NCI-H345 treated with DMSO at 0.1 percent for 48 hours (cell line): Measurements from ENCODE around the gene TGM3.

Experiments used
- DNase-seq: peaks from one replicate; lab custom pipeline; 2025; ENCODE audit not compliant: unreplicated experiment; lab: John Stamatoyannopoulos, UW

TGM3 gene

DNA sequence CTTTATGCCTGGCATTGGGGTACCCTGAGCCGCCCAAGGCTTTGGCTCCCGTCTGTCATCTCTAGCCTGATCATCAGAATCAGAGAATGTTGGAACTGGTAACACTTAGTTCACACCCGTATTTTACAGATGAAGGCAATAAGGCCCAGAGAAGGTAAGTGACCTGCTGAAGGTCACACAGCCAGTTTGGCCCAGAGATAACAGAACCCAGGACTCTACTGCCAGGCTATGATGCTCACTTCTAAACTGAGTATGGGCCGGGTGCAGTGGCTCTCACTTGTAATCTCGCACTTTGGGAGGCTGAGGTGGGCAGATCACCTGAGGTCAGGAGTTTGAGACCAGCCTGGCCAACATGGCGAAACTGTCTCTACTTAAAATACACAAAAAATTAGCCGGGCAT, 83.1 kb downstream of the TGM3 start:
- no peak for DNase-seq

DNA sequence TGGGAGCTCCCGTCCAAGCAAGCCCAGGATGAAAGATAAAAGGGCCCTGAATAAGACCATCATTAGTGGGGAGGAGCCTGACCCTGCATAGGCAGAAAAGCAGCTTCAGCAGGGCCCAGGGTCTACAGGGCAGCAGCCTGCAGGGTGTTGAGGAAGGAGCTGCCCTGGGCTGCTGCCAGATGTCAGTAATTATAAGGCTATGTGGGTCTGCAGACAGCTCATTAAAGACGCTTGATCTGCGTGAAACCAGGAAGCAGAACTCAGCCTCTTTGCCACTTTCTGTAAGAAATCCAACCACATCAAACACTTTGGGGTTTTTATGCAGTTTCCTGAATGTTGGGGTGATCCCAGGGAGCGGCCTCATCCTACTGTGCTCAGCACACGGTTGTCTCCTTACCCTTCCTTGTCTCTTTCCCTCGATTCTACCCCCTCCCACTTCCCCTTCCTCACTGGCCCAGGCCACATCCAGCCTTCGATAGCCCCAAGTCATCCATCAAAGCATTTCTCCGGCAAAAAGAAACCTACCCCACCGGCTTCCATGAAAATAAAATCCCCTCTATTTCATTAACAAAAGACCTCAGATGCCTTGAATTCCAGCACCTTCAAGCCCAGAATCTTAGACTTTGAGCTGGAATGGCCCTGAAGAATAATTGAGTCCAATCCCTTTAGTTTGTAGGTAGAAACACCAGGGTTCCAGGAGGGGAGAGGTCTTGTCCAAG, 83.9 kb downstream of the TGM3 start:
- DNase-seq, result no peak

DNA sequence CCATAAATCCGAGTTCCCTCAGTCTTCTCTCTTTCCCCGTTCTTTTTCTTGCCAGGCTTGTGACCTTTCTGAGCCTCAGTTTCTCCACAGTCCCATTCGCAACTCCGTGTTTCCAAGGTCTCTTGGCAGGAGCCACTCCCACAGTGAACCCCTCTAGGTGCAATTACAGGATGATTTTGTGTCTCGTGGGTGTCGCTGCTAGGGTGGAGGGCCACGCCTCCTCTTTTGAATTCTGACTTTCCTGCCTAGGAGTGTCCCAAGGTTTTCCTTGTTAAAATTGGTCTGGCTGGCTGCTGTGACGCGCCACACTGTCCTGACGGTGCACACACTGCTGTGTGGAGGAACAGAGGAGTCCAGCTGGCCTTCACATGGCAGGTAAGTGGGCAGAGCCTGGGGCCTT, 84.8 kb downstream of the TGM3 start, which contains the start of gene TGM6:
Gene TGM6, plus strand, starts transcription at position 301 of the 400 bp plus-strand sequence. Its CDS starts 68 bp downstream, at position 369.
- DNase-seq, result no peak

DNA sequence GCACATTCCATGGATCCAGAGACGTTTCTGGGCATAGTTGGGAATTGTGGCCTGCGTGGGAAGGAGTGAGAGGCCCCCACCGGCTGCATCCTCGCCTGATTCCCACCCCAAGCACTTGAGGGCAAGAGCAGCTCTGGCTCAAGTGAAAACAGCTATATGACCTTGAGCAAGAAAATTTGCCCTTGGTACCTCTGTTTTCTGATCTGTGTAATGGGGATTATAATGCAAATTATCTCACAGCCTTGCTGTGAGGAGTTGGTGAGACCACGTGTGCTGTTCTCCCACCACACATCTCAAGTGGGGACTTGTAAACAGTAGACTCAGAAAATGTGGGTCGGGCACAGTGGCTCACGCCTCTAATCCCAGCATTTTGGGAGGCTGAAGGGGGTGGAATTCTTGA, 85.5 kb downstream of the TGM3 start:
- no peak for DNase-seq

DNA sequence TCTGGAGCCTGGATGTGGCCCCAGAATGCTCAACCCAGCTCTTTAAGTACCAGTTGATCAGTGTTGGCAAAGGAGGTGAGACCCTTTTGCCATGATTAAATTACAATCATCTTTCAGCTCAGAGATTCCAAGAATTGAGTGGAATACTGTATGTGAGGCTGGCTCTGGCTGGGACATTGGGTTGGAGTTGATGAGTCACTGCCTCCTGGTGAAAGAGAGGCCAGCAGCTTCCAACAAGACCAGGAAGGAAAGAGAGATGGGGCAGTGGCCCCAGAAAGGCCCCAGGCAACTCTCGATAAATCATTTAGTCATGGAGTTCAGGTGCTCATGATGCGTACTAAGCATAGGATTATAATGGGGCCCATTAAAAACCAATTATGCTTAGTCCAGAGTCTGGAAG, 87.0 kb downstream of the TGM3 start:
- no peak for DNase-seq

DNA sequence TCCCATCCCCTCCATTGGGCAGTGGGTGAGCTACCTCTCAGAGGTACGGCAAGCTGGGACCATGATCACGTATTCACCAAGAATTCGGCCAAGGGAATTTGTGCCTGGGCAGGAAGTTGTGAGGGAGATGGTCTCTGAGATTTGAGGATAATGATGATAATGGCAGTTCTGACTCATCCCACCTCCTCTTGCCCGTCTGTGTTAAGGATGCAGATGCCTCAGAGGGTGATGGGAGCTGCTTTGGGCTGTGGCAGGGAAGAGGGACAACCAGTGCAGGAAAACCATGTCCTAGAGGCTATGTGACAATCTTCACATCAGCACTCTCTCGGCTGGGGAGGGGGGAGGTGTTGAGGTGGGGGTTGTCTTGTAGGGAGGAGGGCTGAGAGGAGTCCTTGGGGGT, 89.2 kb downstream of the TGM3 start:
- no peak for DNase-seq

DNA sequence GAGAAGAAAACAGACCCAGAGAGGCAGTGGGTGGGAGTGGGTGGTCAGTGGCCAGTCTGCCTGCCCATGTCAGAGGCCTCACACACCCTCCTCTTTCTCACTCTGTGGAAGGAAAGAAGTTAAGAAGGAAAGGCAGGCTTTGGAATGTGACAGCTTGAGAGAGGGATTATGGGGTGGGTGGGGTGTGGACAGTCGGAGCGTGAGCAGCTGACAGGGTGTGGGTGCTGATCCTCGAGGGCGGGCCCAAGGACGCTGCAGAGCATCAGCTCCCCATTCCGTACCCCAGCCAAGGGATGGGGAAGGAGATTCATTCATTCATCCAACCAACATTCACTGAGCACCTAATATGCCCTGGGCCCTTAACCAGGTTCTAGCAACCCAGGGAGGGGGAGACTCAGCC, 89.7 kb downstream of the TGM3 start:
- DNase-seq, result no peak

DNA sequence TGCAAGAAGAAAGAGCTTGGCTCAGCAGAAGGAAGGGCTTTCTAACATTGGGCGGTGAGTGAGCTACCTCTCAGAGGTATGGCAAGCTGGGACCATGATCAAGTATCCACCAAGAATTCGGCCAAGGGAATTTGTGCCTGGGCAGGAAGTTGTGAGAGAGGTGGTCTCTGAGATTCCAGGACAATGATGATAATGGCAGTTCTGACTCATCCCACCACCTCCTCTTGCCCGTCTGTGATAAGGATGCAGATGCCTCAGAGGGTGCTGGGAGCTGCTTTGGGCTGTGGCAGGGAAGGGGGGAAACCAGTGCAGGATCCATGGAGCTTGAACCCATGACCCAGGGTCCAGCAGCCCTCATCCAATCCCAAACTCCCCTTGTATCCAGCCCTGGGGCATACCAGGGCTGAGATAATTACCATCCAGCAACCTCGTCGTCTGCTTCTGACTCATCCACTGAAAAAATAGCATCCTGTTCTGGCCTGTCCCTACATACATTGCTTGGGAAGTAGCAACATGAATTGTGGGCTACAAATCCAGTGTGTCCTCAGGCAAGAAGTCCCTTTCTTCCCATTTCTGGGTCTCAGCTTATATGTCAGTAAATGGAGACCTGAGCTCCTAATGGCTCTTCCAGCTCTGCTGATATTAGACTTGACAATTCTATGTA, 90.8 kb downstream of the TGM3 start:
- DNase-seq, result no peak

DNA sequence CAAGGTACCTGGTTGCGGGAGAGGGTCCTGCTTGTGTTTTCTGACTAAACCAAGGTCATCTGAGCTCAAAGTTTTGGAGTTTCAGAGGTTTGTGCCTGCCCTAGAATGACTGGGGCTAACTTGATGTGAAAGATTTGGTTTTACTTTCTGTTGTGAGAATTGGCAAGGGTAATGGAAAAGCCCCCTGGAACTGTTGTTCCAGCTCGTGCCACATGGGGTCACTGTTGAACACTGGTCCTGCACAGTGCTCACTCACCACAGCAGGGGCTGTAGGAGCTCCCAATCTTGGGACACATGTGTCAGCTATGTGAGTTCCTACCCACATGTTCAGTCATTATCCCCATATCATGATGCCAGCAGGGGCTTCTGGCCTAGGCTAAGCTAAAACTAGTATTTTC, 91.4 kb downstream of the TGM3 start:
- no peak for DNase-seq

DNA sequence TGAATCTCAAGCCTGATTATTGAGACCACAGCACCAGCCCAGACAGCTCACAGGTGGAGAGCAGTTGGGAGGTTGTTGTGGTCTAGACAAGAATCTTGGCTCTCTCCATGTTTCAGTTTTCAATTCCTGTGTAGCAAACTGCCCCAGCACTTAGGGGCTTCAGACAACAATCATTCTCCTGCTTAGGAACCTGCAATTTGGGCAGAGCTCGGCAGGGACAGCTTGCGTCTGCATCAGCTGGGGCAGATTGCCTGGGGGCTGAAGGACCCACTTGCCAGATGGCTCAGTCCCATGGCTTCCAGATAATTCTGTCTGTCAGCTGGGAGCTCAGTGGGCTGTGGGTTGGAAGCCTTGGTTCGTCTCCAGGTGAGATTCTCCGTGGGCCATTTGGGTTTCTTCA, 91.8 kb downstream of the TGM3 start:
- no peak for DNase-seq
